ENCODE results near the gene TK2.

TK2 gene

DNA sequence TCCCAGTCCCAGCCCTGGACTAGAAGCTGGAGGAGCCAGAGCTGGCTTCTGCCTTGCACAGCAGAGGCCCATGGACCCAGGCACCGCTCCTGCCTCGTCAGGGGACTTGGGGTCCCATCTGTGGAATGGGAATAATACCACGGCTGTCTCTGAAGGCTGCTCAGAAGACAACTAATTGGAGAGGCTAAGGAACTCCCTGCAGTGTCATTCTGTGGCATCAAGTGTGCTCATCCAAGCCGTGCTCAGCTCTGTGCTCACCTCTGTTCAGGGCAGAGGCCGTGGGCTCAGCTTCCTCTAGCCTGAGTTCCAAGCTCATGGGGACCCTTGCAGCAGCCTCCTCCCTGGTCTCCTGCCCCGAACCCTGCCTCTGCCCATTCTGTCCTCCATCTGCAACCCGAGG lies 91.1 kb downstream of the TK2 start:
- Histone ChIP-seq H3K79me2 (ENCODE audit: insufficient read depth, low read length) (no peaks in the 10 kb centered on the region), H3K36me3 (ENCODE audit: insufficient read depth, low read length) (no peaks in the 10 kb centered on the region), H3K27me3 (ENCODE audit: insufficient read depth, low read length, poor library complexity, severe bottlenecking) (no peaks in the 10 kb centered on the region), H3K9ac (ENCODE audit: low read depth, low read length, poor library complexity, severe bottlenecking) (no peak overlapping the region), H4K20me1 (ENCODE audit: insufficient read depth, low read length, poor library complexity, severe bottlenecking) (no peaks in the 10 kb centered on the region), H3K4me1 (ENCODE audit: insufficient read depth, low read length, poor library complexity, severe bottlenecking) (no peaks in the 10 kb centered on the region), H3F3A (ENCODE audit: low read depth) (no peaks in the 10 kb centered on the region), H2AFZ (ENCODE audit: low read length) (no peak overlapping the region), H3K4me2 (ENCODE audit: low read depth, low read length, poor library complexity, severe bottlenecking) (no peak overlapping the region), H3K9me2 (replicated peaks; ENCODE audit: low read depth, low read length) (no peaks in the 10 kb centered on the region), H3K4me3 (ENCODE audit: low read length, poor library complexity, severe bottlenecking) (no peak overlapping the region), H3K9me3 (ENCODE audit: insufficient read depth, low read depth, low read length) (no peaks in the 10 kb centered on the region)
- TF ChIP-seq EZH2phosphoT487 (IDR thresholded peaks at IDR 0.05; ENCODE audit: borderline replicate concordance) (no peak), CTCF (conservative IDR thresholded peaks at IDR 0.05; ENCODE audit: low read length) (no peak)

DNA sequence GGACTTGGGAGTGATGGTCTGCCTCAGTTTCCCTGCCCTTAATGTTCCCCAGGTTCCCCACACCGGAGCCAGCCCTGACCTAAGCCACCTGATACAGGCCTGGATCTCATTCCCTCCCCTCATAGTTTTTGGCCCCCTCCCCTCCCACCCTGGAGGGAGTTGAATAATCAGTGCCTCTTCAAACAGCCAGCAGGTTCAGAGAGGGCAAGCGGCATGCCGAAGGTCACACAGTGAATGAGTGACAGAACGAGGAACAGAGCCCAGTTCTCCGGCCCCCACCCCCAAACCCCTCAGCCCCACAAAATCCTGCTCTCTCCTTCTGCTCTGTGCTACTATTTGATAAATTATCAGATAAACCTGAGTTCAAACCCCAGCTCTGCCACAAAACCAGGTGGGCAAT lies 91.6 kb downstream of the TK2 start:
- H2AFZ ChIP-seq (ENCODE audit: low read length) = no peak overlapping the region
- no peaks in the 10 kb centered on the region for H3K4me1 ChIP-seq (ENCODE audit: insufficient read depth, low read length, poor library complexity, severe bottlenecking)
- no peaks in the 10 kb centered on the region for H3K9me2 ChIP-seq (replicated peaks; ENCODE audit: low read depth, low read length)
- no peaks in the 10 kb centered on the region for H3K36me3 ChIP-seq (ENCODE audit: insufficient read depth, low read length)
- H3K9ac ChIP-seq (ENCODE audit: low read depth, low read length, poor library complexity, severe bottlenecking) = no peak overlapping the region
- TF ChIP-seq CTCF (conservative IDR thresholded peaks at IDR 0.05; ENCODE audit: low read length) = no peak
- TF ChIP-seq EZH2phosphoT487 (IDR thresholded peaks at IDR 0.05; ENCODE audit: borderline replicate concordance) = no peak
- no peaks in the 10 kb centered on the region for H3K9me3 ChIP-seq (ENCODE audit: insufficient read depth, low read depth, low read length)
- H4K20me1 ChIP-seq (ENCODE audit: insufficient read depth, low read length, poor library complexity, severe bottlenecking) = no peaks in the 10 kb centered on the region
- no peaks in the 10 kb centered on the region for H3F3A ChIP-seq (ENCODE audit: low read depth)
- no peak overlapping the region for H3K4me2 ChIP-seq (ENCODE audit: low read depth, low read length, poor library complexity, severe bottlenecking)
- H3K4me3 ChIP-seq (ENCODE audit: low read length, poor library complexity, severe bottlenecking) = no peak overlapping the region
- H3K27me3 ChIP-seq (ENCODE audit: insufficient read depth, low read length, poor library complexity, severe bottlenecking) = no peaks in the 10 kb centered on the region
- H3K79me2 ChIP-seq (ENCODE audit: insufficient read depth, low read length) = no peaks in the 10 kb centered on the region

All from Loucy (cell line).